ENCODE results near the gene UNC13C. TPM values are rescaled to one million over a fixed set of nuclear protein-coding genes. Genes with fewer than 3 reads are reported as not detected.
"Not testable (repeated sequence)": the region's sequence is repeated elsewhere in the genome, so short reads cannot be mapped to it uniquely, and the experiment has no call there.

UNC13C gene
- total RNA-seq, result not detected in 2 replicates

DNA sequence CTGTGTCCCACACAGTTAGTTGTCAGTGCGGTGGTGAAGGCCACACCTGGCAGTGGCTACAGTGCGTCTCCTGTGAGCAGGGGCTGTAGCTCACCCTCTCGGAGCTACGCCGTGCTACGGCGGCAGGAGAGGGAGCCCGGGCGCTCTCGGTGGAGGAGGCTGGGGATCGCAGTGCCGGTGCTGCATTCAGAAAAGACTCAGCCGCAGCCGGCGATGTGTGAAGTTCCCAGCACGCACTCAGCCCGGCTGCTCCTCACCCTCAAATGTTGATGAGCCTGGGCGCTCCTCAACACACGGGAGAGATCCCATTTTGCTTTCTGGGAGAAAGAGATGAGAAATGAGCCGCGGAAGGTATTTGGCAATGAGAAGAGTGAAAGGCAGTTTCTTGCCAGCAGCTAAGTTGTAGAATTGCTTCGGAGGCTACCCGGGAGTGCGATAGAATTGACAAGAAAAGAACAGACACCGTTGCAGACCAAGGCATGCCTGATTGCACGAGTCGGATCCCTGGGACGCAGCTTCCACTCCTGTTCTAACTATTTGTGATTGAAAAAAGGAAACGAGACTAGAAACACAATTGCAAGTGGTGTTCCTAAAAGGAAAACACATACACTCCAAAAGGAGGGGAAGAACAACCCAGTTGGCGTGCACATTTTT lies at the start of gene UNC13C:
Gene UNC13C (plus strand): TSS at position 189 of the 654 bp plus-strand sequence. CDS start 34,463 bp downstream, outside the sequence.
- intact Hi-C loops (cut with micrococcal nuclease), result no loop called here

DNA sequence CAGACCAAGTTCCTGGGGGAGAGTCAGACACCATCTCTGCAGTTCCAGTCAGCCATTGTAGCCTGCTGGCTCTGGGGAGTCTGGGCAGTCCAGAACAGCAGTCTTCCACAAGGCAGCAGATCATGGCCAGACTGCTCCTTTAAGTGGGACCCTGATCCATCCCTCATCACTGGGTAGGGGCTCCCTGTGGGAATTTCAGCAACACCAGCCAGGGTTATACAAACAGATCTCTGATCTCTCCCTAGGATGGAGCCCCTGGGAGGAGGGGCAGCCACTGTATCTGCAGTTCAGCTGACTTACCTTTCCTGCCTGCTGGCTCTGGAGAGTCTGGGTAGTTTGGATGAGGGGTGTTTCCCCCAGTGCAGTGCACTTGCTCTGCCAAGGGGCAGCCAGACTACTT lies 42.1 kb upstream of the UNC13C start:
- intact Hi-C loops (cut with micrococcal nuclease), result no loop called here

DNA sequence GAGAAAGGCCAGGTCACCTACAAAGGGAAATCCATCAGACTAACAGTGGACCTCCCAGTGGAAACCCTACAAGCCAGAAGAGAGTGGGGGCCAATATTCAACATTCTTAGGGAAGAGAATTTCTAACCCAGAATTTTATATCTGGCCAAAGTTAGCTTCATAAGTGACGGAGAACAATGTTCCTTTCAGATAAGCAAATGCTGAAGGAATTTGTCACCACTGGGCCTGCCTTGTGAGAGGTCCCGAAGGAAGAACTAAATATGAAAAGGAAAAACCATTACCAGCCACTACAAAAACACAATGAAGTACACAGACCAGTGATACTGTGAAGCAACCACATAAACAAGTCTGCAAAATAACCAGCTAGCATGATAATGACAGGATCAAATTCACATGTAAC lies 40.6 kb upstream of the UNC13C start:
- intact Hi-C loops (cut with micrococcal nuclease), result not testable (repeated sequence)

DNA sequence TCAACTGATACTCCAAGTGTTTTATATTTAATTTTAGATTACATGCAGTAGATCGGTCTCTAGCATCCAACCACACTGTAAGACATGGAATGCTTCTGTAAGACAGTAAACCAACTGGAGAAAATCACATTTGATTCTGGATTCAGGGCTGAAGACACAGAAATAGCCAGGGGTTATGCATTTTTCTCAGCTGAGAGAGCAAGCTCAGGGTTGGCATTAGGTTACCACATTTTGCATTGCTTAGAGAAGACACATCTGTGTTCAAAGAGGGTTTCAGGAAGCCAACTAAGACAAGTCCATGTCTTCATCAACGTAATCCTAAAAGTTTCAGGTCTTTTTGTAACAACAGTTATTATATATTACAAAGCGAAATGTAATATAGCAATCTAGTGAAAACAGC lies 27.7 kb upstream of the UNC13C start:
- intact Hi-C loops (cut with micrococcal nuclease), result no loop called here

DNA sequence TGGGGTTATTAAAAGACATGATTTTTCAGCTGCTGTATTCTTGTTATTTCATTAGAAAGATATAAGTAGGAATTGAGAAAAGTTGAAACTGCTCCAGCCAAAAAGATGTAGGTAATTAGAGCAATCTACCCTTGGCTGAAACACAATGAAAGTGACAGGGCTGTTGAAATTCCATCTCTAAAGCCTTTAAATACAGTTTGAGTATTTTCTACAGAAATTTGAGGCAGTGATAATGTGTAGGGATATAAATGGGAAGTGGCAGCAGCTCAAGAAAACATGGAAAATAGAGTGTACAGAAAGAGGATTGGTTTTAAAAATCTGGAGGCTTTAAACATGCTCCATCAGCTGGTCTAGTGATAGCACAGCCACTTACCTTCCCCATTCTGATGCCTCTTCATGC lies 22.8 kb upstream of the UNC13C start:
- intact Hi-C loops (cut with micrococcal nuclease), result no loop called here

DNA sequence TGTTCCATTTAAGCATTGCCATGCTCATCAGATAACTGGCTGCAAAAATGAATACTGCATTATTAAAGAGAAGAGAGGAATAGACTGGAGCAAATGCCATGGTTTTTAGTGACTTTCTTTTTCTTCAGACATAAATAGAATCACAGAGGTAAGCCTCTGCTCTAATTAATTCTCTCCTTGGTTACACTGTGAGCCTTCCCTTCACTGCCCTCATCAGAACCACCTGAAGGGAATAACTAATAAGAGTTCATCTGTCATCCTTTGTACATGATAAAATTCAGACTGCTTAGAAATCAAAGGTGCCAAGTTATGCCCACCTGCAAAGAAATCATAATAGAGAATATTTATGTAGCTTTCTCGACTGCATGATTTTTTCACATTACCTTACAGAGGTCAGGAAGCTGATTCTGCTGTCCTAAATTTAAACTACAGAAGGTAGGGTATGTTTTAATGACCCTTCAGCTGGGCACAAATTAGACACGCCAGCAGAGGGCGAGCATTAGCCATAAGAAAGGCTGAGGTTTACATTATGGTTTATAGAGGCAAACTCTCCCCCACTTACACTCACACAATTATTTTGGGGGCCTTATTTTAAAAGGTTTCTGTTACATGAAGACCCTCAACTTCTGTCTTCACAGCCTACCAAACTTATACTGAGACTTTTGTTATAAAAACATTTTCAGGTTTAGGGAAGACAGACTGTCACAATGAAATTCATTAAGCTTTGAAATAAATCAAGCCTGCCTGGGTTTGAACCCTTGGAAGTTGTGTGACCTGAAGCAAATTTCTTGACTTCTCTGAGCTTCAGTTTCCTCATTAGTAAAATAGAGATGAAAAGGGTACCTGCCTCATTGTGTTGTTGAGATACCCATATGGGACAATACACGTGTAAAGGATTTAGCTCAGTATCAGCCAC lies 15.3 kb upstream of the UNC13C start:
- intact Hi-C loops (cut with micrococcal nuclease), result loop anchor here (5.0 kb wide), 1 partner anchor 1149 kb away; no protein-coding TSS in a partner anchor

DNA sequence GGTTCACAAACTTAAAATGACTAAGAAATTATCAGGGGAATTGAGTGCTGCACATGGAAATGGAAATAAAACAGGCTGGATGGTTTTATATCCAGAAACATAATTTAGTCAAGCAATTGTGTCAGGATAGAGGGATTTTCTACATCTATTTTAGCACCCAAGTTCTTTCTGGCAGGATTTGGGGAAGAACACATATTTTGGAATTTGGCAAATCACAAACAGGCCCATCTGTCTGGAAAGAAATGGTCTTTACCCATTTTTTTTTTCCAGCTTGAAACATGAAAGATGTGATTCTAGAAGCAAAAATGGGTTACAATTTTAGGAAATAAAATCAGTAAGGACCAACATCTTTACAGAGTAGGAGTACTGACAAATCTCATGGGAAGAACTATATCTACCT lies 14.4 kb upstream of the UNC13C start:
- intact Hi-C loops (cut with micrococcal nuclease), result loop anchor here (5.0 kb wide), 1 partner anchor 1148 kb away; no protein-coding TSS in a partner anchor

DNA sequence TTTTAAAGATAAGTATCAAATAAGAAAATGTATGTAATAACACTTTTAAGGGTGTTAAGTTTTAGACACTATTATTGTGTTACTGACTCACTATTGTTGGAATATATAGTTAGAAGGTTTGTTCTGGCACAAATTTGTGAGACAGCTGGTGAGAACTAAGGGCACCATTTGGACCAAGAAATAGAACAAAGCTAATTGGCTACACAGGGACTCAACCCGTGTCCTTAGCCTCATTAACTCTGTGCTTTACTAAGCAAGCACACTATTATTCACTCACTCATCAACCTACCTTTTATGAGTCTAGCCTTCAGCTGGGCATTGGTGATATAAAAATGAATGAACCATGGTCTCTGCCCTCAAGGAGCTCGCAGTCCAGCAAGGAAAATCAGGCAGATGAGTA lies 4.1 kb upstream of the UNC13C start:
- intact Hi-C loops (cut with micrococcal nuclease), result no loop called here

DNA sequence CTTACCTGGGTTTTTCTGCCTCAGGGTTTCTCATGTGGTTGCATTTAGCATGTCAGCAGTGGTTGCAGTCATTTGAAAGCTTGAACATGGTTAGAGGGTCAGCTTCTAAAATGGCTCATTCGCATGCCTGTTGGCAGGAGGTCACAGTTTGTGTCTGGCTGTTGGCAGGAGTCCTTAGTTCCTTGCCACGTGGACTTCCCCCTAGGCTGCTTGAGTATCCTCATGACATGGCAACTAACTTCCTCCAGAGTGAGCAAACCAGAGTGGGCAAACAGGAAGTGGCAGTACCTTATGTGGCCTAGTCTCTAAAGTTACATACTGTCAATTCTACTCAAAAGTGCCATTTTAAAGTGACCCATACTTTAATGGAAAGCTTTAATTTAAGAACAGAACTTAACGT lies 3.4 kb upstream of the UNC13C start:
- intact Hi-C loops (cut with micrococcal nuclease), result no loop called here

DNA sequence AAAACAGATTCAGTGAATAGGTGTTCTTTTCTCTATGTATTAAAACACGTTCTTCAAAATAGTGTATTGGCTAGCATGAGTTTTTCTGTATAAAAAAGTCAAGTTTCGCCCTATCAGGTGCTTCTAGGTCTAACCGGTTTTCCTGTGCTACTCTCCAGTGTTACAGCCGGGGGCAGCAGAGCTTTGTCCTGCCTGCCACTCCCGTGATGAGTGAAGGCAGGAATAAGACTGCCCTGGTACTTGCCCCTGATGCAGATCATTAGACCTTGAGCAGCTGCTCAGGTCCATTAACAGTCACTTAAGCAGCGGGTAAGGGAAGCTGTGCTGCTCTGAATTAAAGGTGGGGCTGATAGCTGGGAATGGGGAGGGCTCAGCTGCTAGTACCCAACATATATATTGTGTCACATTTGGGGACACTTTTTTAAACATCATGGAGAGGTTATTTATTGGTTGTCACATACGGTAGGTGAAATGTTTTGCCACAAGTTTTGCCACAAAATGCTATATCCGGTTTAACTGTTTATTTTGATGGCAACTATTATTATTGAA lies 1.3 kb upstream of the UNC13C start:
- intact Hi-C loops (cut with micrococcal nuclease), result no loop called here

DNA sequence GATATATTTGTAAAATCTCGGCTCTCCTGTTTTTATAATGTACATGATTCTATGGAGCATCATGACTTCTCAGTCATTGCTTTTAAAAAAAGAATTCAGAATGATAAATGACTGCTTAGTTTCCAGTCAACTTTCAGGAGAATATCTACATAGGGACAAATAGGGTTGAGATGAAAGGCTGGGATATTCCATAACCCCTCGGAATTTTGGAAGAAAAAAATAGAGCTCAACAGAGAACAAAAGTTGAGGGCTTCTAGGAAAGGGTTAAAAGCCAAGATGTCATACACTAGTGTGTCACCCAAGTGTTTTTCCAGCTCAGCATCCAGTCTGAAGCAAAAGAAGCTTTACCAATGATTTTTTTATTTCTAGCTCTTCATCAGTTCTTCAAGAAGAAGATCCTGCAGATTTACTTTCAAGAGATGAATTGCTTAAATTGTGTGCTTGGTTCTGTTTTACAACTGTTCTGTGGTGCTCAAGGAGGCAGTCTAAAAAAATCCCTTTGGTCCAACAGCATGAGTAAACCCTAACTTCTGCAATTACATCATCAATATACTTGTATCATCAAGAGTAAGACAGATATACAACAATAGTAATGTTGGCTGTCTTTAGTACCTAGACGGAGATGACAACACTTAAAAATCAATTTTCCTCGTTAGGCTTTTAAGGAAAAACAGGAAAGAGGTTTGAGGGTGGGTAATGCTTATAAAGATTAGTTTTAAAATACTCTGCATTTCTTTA lies 979 bp downstream of the UNC13C start:
- intact Hi-C loops (cut with micrococcal nuclease), result no loop called here

DNA sequence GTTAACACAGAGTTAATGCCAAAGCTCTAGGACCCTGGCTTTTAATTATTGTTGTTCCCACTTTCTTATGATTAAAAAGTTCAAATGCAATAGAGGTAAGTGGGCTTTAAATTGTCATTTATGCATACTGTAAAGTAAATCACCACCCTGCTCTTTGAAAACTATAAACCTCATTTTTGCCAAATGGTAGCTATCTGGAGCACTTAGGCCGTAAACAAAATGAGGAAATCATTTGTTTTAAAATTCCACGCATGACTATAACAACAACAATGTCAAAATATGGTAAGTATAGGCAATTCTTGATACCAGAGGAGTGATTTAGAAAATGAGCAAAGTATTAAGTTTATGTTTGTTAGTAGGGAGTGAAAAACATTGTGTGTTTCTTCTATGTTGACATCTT lies 1.8 kb downstream of the UNC13C start:
- intact Hi-C loops (cut with micrococcal nuclease), result no loop called here

DNA sequence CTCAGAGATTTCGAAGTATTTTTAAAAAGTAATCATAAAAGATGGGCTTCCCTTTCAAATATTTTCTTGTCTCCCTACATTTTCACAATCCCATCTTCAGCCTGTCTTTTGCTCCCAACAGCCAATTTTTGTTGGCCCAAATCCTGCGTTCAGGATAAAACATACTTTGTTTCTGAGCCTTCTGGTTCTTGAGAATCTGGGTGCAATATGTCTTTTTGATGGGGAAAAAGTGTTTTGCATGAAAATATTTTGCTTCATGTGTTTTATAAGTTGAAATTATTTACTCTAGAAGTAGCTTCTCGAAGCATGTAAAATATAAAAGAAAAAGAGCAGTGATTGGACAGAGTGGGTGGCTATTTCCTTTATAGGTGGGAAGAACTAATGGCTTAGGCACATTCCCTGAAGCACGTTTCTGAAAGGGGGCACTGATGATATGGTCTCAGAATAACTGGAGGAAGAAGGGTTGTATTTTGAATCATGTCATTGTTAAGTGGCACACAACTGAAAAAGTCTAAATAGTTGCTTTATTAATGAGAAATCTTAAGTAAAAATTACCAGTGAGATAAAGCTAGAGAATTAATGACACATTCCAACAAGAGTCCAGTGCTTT lies 3.9 kb downstream of the UNC13C start:
- intact Hi-C loops (cut with micrococcal nuclease), result no loop called here

DNA sequence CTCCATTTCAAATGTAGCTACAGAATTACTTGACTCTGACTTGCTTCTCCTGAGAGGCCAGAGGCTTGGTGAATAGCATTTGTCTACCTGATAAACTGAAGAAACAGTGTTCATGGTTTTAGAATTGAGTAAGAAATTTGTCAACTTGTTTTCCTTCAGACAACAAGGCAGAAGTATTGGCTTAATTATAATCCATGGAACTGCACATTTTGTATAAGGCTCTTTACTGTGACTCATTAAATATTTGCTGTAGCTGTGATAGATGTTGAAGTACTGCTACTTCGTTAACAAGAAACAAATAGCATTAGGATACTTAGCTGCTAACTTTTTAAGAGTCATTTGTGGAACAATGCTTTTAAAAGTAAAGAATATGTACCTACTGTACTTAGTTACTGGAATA lies 4.6 kb downstream of the UNC13C start:
- intact Hi-C loops (cut with micrococcal nuclease), result no loop called here

DNA sequence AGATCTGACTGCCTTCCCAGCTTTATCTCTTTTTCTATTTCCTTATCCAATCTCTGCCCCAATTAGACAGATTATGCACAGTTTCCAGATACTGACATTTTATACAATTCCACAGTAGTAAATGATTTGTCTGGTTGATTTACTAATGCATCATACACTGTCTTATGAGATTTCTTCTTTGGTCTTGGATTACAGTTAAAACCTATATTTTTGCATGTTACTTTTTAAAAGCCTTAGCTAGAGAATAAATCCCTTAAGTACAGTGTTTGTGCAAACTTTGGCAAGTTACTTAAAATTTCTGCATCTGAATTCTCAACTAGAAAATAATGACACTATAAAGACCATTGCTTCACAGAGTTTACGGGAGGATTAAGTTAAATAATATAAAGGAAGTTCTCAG lies 6.0 kb downstream of the UNC13C start:
- intact Hi-C loops (cut with micrococcal nuclease), result no loop called here

DNA sequence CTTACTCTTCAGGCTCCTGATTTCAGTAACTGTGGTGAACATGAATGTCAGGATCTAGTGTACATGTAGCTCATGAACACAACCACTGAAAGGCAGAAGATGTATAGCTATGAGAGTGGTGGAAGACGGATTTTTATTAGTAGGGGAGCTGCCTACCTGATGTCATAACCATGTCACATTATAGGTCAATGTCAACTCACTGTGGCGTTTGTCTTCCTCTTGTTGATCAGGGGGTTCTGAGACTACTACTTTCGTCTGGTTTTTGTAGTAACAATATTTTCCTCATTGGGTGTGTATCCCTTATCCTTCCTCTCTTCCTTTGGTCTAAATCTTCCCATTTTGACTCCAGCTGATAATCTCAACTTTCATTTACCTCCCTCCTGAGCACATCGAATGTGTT lies 7.3 kb downstream of the UNC13C start:
- intact Hi-C loops (cut with micrococcal nuclease), result no loop called here

DNA sequence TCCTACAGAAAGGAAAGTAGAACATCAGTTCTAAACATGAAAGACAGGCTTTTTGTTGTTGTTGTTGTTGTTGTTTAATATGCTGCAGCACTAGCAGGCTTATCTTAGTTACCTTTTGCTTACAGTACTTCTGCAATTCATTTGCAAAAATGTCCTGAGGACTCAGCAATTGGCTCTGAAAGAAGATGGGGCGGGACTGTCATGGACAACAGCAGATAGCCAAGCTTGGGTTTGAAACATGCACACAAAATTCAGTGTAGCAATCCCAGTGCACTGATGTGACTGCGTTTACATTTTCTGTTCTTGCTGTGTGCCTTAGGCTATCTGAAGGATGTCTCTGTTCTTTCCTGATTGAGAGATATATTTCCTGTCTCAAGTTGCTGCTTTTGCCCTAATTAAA lies 9.2 kb downstream of the UNC13C start:
- intact Hi-C loops (cut with micrococcal nuclease), result no loop called here

DNA sequence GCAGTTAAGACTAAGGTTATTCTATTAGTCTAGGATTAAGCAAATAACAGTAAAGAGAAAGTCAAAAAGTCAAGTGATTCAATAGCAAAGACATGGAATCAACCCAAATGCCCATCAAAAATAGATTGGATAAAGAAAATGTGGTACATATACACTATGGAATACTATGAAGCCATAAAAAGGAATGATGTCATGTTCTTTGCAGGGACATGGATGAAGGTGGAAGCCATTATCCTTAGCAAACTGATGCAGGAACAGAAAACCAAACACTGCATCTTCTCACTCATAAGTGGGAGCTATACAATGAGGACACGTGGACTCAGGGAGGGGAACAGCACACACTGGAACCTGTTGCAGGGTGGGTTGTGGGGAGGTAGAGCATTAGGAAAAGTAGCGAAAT lies 29.0 kb downstream of the UNC13C start:
- intact Hi-C loops (cut with micrococcal nuclease), result no loop called here

DNA sequence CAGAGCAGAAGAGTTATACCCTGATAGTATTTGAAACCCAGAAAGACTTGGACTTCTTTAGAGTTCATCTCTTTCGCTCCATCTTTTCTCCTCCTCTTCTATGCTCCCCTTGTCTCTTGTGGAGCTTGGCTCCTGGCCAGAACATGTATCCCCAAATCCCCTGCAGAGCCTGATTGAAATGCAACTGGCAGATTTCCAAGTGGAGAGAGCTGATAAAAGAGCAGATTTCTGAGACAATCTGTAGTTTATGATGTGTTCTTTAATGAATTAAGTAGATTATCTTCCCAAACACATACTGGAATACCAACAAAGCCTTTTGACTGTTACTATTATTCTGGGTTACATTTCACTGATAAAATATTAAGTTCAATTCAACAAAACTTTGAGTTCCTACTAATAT lies 33.4 kb downstream of the UNC13C start:
- intact Hi-C loops (cut with micrococcal nuclease), result no loop called here

DNA sequence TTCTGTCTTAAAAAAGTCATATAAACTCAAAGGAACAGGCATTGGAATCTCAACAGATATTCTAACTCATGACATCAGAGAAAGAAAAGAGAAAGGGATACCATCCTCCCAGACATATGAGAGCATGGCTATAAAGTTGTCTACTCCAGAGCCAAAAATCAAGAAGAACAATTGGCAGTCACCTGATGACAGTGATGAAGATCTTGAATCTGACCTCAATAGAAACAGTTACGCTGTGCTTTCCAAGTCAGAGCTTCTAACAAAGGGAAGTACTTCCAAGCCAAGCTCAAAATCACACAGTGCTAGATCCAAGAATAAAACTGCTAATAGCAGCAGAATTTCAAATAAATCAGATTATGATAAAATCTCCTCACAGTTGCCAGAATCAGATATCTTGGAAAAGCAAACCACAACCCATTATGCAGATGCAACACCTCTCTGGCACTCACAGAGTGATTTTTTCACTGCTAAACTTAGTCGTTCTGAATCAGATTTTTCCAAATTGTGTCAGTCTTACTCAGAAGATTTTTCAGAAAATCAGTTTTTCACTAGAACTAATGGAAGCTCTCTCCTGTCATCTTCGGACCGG lies 35.9 kb downstream of the UNC13C start:
- intact Hi-C loops (cut with micrococcal nuclease), result no loop called here

DNA sequence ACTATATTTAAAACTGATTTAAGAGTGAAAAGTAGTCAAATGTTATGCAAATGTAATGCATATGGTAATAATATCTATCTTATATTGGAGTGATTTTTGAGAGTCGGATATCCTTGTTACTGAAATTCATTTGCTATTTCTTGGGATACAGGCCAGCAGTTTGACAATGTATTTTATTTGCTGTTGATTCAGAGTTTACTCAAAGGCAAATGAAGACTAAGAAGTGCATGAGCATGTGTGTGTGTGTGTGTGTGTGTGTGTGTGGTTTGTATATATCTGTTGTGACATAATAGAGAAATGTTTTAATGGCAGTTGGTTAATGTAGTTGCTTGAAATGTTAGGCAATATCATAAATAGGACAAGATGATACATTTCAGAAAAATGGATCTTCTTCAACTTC lies 39.0 kb downstream of the UNC13C start:
- intact Hi-C loops (cut with micrococcal nuclease), result no loop called here

All from T-helper 2 cell treated with Interferon-gamma antibody and Interleukin-4, amounts not matched to agents 100 ng/mL and 5 ng/mL, for 36 hours (primary cell).